ENCODE data around the gene ARL13B.

Gene ARL13B

GRCh38 chr3:93969997-93970396, 10.0 kb upstream of the ARL13B start:
- no peak overlapping the region for H3K27ac ChIP-seq (ENCODE audit: low read depth, low read length)

DNA sequence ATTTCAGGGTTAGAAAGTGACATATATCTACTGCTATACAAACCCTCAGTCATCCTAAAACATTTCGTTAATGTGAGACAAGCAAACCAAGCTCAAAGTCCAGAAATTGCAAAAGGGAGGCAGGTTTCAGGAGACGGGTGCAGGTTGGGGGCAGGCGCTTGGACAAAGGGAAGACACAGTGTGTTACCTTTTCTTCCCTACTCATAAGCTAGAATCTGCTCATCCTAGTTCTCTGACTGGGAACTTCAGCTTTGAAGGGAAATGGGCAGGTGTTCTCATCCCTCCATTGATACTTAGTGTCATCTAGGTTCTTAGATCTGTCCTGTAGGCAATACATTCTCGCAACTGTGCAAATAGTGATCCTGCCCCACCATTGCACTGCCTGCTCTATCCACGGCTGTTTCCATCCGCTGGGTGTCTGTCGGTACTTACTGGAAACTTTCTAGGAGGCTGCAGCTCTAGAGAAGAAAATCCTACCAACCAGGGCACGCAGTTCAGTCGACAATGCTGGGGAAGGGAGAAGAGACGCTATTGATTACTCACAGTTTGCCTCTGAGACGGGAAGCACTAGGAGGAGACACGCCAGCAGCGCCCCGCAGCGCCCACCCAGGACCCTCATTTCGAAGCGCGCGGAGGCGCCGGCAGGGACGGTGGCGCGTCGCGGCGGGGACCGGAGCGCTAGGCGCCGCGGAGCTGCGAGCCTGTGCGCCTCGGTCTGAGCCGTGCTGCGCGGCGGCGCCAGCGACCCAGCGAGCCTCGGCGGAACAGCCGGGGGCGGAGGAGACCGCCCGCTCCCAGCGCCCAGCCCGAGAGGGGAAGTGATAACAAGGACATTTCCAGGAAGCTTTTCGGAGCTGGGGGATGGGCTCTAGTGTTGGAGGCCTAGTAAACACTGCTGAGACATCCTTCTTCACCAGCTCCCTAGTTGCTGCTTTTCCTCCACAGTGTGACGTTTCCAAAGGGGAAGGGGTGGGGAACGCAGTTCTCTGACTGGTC, 6.5 kb upstream of the ARL13B start, which contains the start of gene PROS1:
Gene PROS1, minus strand, starts transcription at position 766 of the 996 bp plus-strand sequence. Its CDS starts 147 bp downstream, at position 619.
- Histone ChIP-seq H3K27me3 (ENCODE audit: control insufficient read depth, low read length) (peaks cover 11% of the 10 kb centered on the region), H3K4me2 (ENCODE audit: low read length) (peak within 1 kb of the TSS; percentile 72), H4K20me1 (ENCODE audit: control insufficient read depth, insufficient read depth, low read depth, low read length) (no peaks in the 10 kb centered on the region), H3K27ac (ENCODE audit: low read depth, low read length) (no peak within 1 kb of the TSS), H3F3A (ENCODE audit: control insufficient read depth, insufficient read depth) (peaks cover 8% of the 10 kb centered on the region; the same call in 1 of the 2 replicates), H3K9me3 (ENCODE audit: control insufficient read depth, insufficient read depth, low read length) (no peaks in the 10 kb centered on the region), H3K4me1 (ENCODE audit: control insufficient read depth, low read length) (peaks cover 11% of the 10 kb centered on the region), H3K4me3 (ENCODE audit: low read length) (peak within 1 kb of the TSS; percentile 68), H3K36me3 (ENCODE audit: control insufficient read depth, low read length) (no peaks in the 10 kb centered on the region), H3K79me2 (ENCODE audit: control insufficient read depth, low read length) (no peaks in the 10 kb centered on the region), H3K9me2 (replicated peaks; ENCODE audit: control insufficient read depth, low read length) (no peaks in the 10 kb centered on the region)
- TF ChIP-seq EZH2phosphoT487 (IDR thresholded peaks at IDR 0.05; ENCODE audit: borderline replicate concordance, low read length), result no peak
- TF ChIP-seq CTCF (IDR thresholded peaks at IDR 0.05; ENCODE audit: low read depth, low read length, poor library complexity, severe bottlenecking), result peak; percentile 27

More at GRCh38 chr3:93969997-93970396, 10.0 kb upstream of the ARL13B start:
- peaks cover 11% of the 10 kb centered on the region for H3K27me3 ChIP-seq (ENCODE audit: control insufficient read depth, low read length)
- H3K4me3 ChIP-seq (ENCODE audit: low read length), result no peak overlapping the region
- no peaks in the 10 kb centered on the region for H4K20me1 ChIP-seq (ENCODE audit: control insufficient read depth, insufficient read depth, low read depth, low read length)
- H3K9me3 ChIP-seq (ENCODE audit: control insufficient read depth, insufficient read depth, low read length), result no peaks in the 10 kb centered on the region
- peaks cover 11% of the 10 kb centered on the region for H3K4me1 ChIP-seq (ENCODE audit: control insufficient read depth, low read length)
- H3K4me2 ChIP-seq (ENCODE audit: low read length), result no peak overlapping the region
- peaks cover 8% of the 10 kb centered on the region; the same call in 1 of the 2 replicates for H3F3A ChIP-seq (ENCODE audit: control insufficient read depth, insufficient read depth)
- TF ChIP-seq CTCF (IDR thresholded peaks at IDR 0.05; ENCODE audit: low read depth, low read length, poor library complexity, severe bottlenecking) (no peak), EZH2phosphoT487 (IDR thresholded peaks at IDR 0.05; ENCODE audit: borderline replicate concordance, low read length) (no peak)
- H3K79me2 ChIP-seq (ENCODE audit: control insufficient read depth, low read length), result no peaks in the 10 kb centered on the region
- no peaks in the 10 kb centered on the region for H3K36me3 ChIP-seq (ENCODE audit: control insufficient read depth, low read length)
- no peaks in the 10 kb centered on the region for H3K9me2 ChIP-seq (replicated peaks; ENCODE audit: control insufficient read depth, low read length)

DNA sequence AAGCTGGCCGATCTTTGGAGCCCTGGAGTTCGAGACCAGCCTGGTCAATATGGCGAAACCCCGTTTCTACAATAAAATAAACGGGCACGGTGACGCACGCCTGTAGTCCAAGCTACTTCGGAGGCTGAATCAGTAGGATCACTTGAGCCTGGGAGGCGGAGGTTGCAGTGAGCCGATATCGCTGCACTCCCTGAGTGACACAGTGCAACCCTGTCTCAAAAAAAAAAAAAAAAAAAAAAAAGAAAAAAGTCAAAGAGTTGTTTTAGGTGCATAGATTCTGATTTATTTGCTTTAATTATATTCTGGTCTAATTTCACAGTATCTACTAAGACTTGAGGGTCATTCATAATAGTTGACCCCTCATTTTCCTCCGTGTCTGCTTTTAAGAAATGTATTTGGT, 1.7 kb downstream of the ARL13B start:
- H3K27me3 ChIP-seq (ENCODE audit: control insufficient read depth, low read length), result no peaks in the 10 kb centered on the region
- H3K9me3 ChIP-seq (ENCODE audit: control insufficient read depth, insufficient read depth, low read length), result no peaks in the 10 kb centered on the region
- H3K4me1 ChIP-seq (ENCODE audit: control insufficient read depth, low read length), result peaks cover 19% of the 10 kb centered on the region
- H3K36me3 ChIP-seq (ENCODE audit: control insufficient read depth, low read length), result no peaks in the 10 kb centered on the region
- H4K20me1 ChIP-seq (ENCODE audit: control insufficient read depth, insufficient read depth, low read depth, low read length), result no peaks in the 10 kb centered on the region
- no peak overlapping the region for H3K27ac ChIP-seq (ENCODE audit: low read depth, low read length)
- H3F3A ChIP-seq (ENCODE audit: control insufficient read depth, insufficient read depth), result no peaks in the 10 kb centered on the region
- H3K79me2 ChIP-seq (ENCODE audit: control insufficient read depth, low read length), result peaks cover 39% of the 10 kb centered on the region
- H3K9me2 ChIP-seq (replicated peaks; ENCODE audit: control insufficient read depth, low read length), result no peaks in the 10 kb centered on the region
- TF ChIP-seq EZH2phosphoT487 (IDR thresholded peaks at IDR 0.05; ENCODE audit: borderline replicate concordance, low read length) (no peak), CTCF (IDR thresholded peaks at IDR 0.05; ENCODE audit: low read depth, low read length, poor library complexity, severe bottlenecking) (no peak)
- H3K4me3 ChIP-seq (ENCODE audit: low read length), result peak overlapping the region; percentile 82; the same call in 1 of the 2 replicates
- H3K4me2 ChIP-seq (ENCODE audit: low read length), result peak overlapping the region; percentile 78

Measured in DOHH2 (cell line).